Measurements from ENCODE around the gene ANG.

The ANG gene

DNA sequence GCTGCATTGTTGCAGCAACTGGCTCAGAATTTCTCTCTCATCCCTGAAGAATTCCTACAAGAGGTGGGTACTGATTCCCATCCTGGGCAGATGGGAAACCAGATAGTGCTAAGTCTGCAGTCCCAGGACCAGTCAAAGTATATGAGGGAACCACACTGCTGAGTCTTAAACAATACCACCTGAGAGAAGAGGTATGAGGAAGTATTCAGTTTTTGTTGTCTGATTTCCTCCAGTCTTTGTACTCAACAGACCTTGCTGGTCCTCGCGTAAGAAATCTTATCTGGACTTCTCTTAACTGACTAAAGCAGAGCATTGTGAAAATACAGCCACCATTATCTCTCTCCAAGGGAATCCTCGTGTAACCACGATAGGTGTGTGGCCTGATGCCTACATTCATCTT is 53.6 kb downstream of the ANG start:
- DNase-seq (ENCODE audit: low read depth in 2 of 2, low spot score in 1 of 2): no peak

DNA sequence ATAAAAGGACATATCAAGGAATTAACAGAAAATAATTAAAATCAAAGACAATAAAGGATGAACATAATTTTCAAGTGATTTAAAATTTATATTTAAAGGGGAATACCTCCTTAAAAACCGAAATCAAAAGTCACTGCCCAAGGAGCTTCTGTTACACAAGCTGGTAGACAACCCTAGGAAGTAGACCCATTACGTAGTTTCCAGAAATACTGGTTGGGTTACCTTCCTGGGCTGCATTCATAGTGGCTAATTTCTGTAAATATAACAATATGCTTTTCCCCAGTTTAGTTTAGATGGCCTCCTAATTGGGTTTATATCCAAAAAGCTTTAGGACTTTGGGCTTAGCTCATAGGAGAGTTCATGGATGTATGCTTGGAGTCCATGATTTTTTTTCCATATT is 55.0 kb downstream of the ANG start:
- no peak for DNase-seq (ENCODE audit: low read depth in 2 of 2, low spot score in 1 of 2)
